HL-60 (cell line): Measurements from ENCODE around the gene TSC22D2.

Experiments used
- DNase-seq, 2 experiments: peaks; one replicate each; pipeline ENCODE4 v3.0.0-alpha.2; 2010 to 2020; ENCODE audit warnings: low read depth in 1 of 2, low spot score in 1 of 2
- H3K27ac ChIP-seq: fragments of 250-450 bp; sonication (Bioruptor Pico); replicated peaks from 2 replicates; pipeline ENCODE4 v1.5.1; 2020; ENCODE audit warnings: mild to moderate bottlenecking, moderate library complexity
- H3K27me3 ChIP-seq: fragments of 250-450 bp; sonication (Bioruptor Pico); 2 replicates; pipeline ENCODE4 v1.5.1; 2021; ENCODE audit warnings: mild to moderate bottlenecking, moderate library complexity; ENCODE audit not compliant: insufficient read depth, poor library complexity, severe bottlenecking
- H3K4me3 ChIP-seq: replicated peaks from 2 replicates; pipeline ENCODE4 v1.5.1; 2011; ENCODE audit warnings: mild to moderate bottlenecking, control low read depth, low read length; ENCODE audit not compliant: insufficient read depth
- CTCF ChIP-seq: IDR thresholded peaks from one replicate; pipeline ENCODE4 v1.5.1; 2011; ENCODE audit warnings: low read length, control low read depth, inconsistent platforms; ENCODE audit not compliant: insufficient read depth
- GABPA ChIP-seq: IDR thresholded peaks from 2 replicates; pipeline ENCODE4 v1.6.1; 2012; ENCODE audit warnings: low read depth
- POLR2AphosphoS5 ChIP-seq: IDR thresholded peaks from 2 replicates; pipeline ENCODE4 v1.6.1; 2012; ENCODE audit warnings: low read depth
- REST ChIP-seq: IDR thresholded peaks from 2 replicates; pipeline ENCODE4 v1.6.1; 2012; ENCODE audit warnings: low read depth; ENCODE audit not compliant: insufficient replicate concordance
- SPI1 ChIP-seq: IDR thresholded peaks from 2 replicates; pipeline ENCODE4 v1.6.1; 2012; ENCODE audit warnings: low read depth, mild to moderate bottlenecking, borderline replicate concordance

The TSC22D2 gene

DNA sequence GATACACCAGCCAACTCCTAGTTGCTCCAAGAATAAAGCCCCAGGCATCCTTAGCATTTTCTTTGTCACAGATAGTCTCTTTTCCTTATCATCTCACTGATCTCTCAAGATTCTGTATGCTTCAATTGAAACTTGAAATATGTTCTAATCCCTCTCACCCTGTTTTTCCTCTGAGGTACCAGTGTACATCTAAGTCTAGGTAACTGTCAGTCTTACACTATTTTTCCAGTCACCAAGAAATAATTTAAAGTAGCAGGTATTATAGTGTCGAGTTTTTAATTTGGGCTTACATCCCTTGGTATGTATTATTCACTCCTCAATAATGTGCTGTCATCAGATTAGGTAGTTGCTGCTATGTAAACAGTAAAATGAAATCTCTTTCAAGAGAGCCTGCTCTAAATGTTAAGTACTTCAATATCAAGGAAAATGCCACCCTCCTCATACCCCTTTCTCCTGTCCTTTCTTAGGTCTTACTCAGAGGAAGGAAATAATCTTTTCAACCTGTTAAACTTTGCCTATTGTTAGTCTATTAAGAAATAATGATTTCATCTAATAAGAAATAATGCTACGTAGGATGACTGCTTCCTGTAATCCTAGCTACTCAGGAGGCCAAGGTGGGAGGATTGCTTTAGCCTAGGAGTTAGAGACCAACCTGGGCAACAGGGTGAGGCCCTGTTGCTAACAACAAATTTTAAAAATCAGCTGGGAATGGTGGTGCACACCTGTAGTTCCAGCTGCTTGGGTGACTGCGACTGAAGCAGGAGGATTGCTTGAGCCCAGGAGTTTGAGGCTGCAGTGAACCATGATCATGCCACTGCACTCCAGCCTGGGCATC, 39.8 kb downstream of the TSC22D2 start:
- TF ChIP-seq REST (no peak), POLR2AphosphoS5 (no peak), CTCF (no peak), GABPA (no peak), SPI1 (no peak)
- Histone ChIP-seq H3K27ac (no peak overlapping the region), H3K4me3 (no peak overlapping the region), H3K27me3 (no peaks in the 10 kb centered on the region)
- DNase-seq = no peak

DNA sequence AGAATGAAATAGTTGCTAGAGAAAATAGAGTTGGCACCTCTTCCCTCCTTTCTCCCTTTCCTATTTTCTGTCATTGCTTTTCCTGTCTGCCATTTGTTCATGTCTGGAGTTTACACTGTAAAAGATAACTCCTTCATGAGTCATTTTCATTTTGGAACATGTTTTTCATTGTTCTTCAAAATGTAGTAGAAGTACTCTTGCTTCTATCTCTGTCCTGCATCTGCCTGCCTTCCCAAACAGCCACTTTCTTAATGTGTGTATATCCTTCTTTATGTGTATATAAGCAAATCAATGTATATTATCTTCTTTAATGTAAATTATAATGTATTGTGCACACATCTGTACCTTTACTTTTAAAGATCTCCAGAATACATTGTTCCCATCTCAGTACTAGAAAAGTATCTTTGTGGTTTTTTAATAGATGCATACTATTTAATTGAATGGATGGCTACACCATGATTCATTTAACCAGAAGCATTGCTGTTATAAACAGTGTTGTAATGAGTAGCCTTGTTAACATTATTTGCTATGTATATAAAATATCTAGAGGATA, 41.1 kb downstream of the TSC22D2 start:
- DNase-seq = no peak
- no peak for TF ChIP-seq REST
- TF ChIP-seq GABPA = no peak
- TF ChIP-seq CTCF = no peak
- TF ChIP-seq SPI1 = no peak
- TF ChIP-seq POLR2AphosphoS5 = no peak
- H3K27me3 ChIP-seq = no peaks in the 10 kb centered on the region
- no peak overlapping the region for H3K4me3 ChIP-seq
- H3K27ac ChIP-seq = no peak overlapping the region

GRCh38 chr3:150450916-150451315, 42.8 kb downstream of the TSC22D2 start:
- no peak for TF ChIP-seq GABPA
- no peak for TF ChIP-seq CTCF
- TF ChIP-seq SPI1 = no peak
- TF ChIP-seq REST = no peak
- no peak for TF ChIP-seq POLR2AphosphoS5
- Histone ChIP-seq H3K27me3 (no peaks in the 10 kb centered on the region), H3K4me3 (no peak overlapping the region), H3K27ac (no peak overlapping the region)
- peak; percentile 18 to 20 for DNase-seq
